CD4-positive, CD25-positive, alpha-beta regulatory T cell (primary cell): ENCODE measurements around the gene NEGR1. TPM values are rescaled to one million over a fixed set of nuclear protein-coding genes. Genes with fewer than 3 reads are reported as not detected.

ENCODE experiments used
- ATAC-seq, 2 donors: fragments of 150-1000 bp; cut with Tn5 transposase; one replicate each; pipeline ENCODE4 v1.10.0; 2021; ENCODE audit warnings: low read depth in 2 of 2, moderate number of reproducible peaks in 2 of 2, moderate library complexity in 1 of 2
- DNase-seq, 3 donors: peaks; one replicate each; pipeline versions ENCODE4 v3.0.0 to v3.0.0-alpha.2; 2012 to 2022; ENCODE audit warnings: mixed read lengths in 1 of 3
- H3K27ac ChIP-seq: one replicate; pipeline ENCODE4 v1.7.0; 2013; ENCODE audit warnings: mild to moderate bottlenecking, low read length; ENCODE audit not compliant: insufficient read depth, poor library complexity, severe bottlenecking
- H3K27me3 ChIP-seq: one replicate; pipeline ENCODE4 v1.7.0; 2013; ENCODE audit warnings: low read length; ENCODE audit not compliant: control insufficient read depth, insufficient read depth
- H3K36me3 ChIP-seq: one replicate; pipeline ENCODE4 v1.7.0; 2013; ENCODE audit warnings: mild to moderate bottlenecking, low read length, moderate library complexity; ENCODE audit not compliant: control insufficient read depth, insufficient read depth
- H3K4me1 ChIP-seq: 2 replicates; pipeline ENCODE4 v1.7.0; 2013; ENCODE audit warnings: mild to moderate bottlenecking, low read length; ENCODE audit not compliant: insufficient read depth, control insufficient read depth, poor library complexity, severe bottlenecking
- H3K4me3 ChIP-seq: one replicate; pipeline ENCODE4 v1.7.0; 2013; ENCODE audit warnings: low read depth, mild to moderate bottlenecking, low read length, moderate library complexity
- H3K9me3 ChIP-seq, 2 experiments: 1 replicate in 1 of 2; 2 replicates in 1 of 2; pipeline ENCODE4 v1.7.0; 2013; ENCODE audit warnings: low read length in 2 of 2, mild to moderate bottlenecking in 1 of 2, moderate library complexity in 1 of 2; ENCODE audit not compliant: control insufficient read depth in 2 of 2
- H3K27ac Mint-ChIP-seq, 3 donors: one replicate each; pipeline ENCODE4 v1.8.0; 2020 to 2022; ENCODE audit warnings: mild to moderate bottlenecking in 3 of 3, mixed read lengths in 3 of 3, moderate library complexity in 2 of 3
- H3K27me3 Mint-ChIP-seq: one replicate; pipeline ENCODE4 v1.8.0; 2022; ENCODE audit warnings: mild to moderate bottlenecking, mixed read lengths
- H3K36me3 Mint-ChIP-seq: one replicate; pipeline ENCODE4 v1.8.0; 2020; ENCODE audit warnings: mixed read lengths
- H3K4me1 Mint-ChIP-seq, 4 donors: one replicate each; pipeline ENCODE4 v1.8.0; 2020 to 2022; ENCODE audit warnings: mixed read lengths in 4 of 4, mild to moderate bottlenecking in 1 of 4
- H3K4me3 Mint-ChIP-seq, 4 donors: one replicate each; pipeline ENCODE4 v1.8.0; 2020 to 2022; ENCODE audit warnings: mild to moderate bottlenecking in 4 of 4, mixed read lengths in 4 of 4, moderate library complexity in 3 of 4
- H3K9me3 Mint-ChIP-seq, 7 donors: one replicate each; pipeline ENCODE4 v1.8.0; 2020 to 2022; ENCODE audit warnings: mixed read lengths in 7 of 7, mild to moderate bottlenecking in 3 of 7, moderate library complexity in 2 of 7
- polyA plus RNA-seq, 4 donors: library from polyadenylated mRNA; unstranded; fragments of 300-500 nt; fragmentation: Illumina TruSeq; gene quantifications; one replicate each; pipeline ENCODE4 v1.2.3, GENCODE V29; 2021
- total RNA-seq: library from RNA; stranded (reverse); gene quantifications from one replicate; pipeline ENCODE4 v1.2.3, GENCODE V29; 2022

Gene NEGR1
- total and polyA plus RNA-seq, 5 donors from 2014 or later = not detected

- Mint-ChIP-seq H3K9me3 (peaks cover 0 to 8% (median 3%) of the 10 kb centered on the region in 7 donors), H3K4me3 (no peak overlapping the region), H3K27ac (no peak overlapping the region), H3K27me3 (no peaks in the 10 kb centered on the region), H3K36me3 (no peaks in the 10 kb centered on the region), H3K4me1 (no peaks in the 10 kb centered on the region)
- Histone ChIP-seq H3K36me3 (no peaks in the 10 kb centered on the region), H3K9me3 (peaks cover 0 to 1% of the 10 kb centered on the region in 2 experiments), H3K27ac (no peak overlapping the region), H3K27me3 (no peaks in the 10 kb centered on the region), H3K4me1 (no peaks in the 10 kb centered on the region), H3K4me3 (no peak overlapping the region)
- DNase-seq (no peak), ATAC-seq (no peak)
Observed at GRCh38 chr1:72115290-72115689, 167.0 kb downstream of the NEGR1 start.

DNA sequence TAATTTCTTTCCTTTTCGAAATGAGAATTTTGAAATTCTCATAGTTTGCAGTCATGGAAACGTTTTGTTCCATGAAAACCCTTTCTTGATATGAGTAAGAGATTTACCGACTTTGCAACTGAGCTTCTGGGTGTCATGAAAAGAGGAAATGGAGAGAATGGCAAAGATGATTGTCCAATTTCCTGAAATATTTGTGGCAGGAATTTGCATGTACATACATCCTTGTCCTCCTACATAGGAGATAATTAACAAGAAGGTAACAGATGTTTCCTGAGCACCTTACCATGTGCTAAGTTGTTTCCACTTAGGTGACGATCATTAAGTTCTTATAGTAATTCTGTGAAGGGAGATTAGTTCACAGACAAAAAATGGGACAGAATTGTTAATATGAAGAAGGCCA is 170.7 kb downstream of the NEGR1 start:
- ATAC-seq (no peak), DNase-seq (no peak)
- H3K27me3 ChIP-seq = no peaks in the 10 kb centered on the region
- no peak overlapping the region for H3K4me3 ChIP-seq
- H3K4me1 ChIP-seq = no peaks in the 10 kb centered on the region
- no peaks in the 10 kb centered on the region for H3K36me3 ChIP-seq
- no peaks in the 10 kb centered on the region for H3K36me3 Mint-ChIP-seq
- peaks cover 0 to 8% (median 5%) of the 10 kb centered on the region in 7 donors for H3K9me3 Mint-ChIP-seq
- no peaks in the 10 kb centered on the region for H3K4me1 Mint-ChIP-seq
- no peak overlapping the region for H3K27ac Mint-ChIP-seq
- H3K4me3 Mint-ChIP-seq = no peak overlapping the region
- H3K9me3 ChIP-seq = no peaks in the 10 kb centered on the region
- H3K27me3 Mint-ChIP-seq = no peaks in the 10 kb centered on the region
- no peak overlapping the region for H3K27ac ChIP-seq

DNA sequence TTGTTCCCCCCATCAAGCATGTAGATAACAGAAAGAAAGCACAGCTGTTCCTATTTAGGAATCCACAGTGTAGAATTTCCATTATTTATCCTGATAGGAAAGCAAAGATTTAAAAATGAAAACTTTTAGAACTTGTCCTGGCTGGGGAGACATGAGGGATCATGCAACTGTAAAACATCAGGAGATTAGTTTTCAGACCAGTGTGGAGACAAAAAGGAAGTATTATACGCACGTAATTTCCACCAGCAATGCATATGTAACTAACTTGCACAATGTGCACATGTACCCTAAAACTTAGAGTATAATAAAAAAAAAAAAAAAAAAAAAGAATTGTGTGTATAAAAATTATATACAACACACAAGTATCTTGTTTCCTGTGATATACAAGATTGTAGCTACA is 172.4 kb downstream of the NEGR1 start:
- no peak overlapping the region for H3K4me3 Mint-ChIP-seq
- H3K27ac Mint-ChIP-seq = no peak overlapping the region
- ATAC-seq = no peak
- Histone ChIP-seq H3K4me3 (no peak overlapping the region), H3K9me3 (no peaks in the 10 kb centered on the region), H3K27me3 (no peaks in the 10 kb centered on the region), H3K36me3 (no peaks in the 10 kb centered on the region), H3K27ac (no peak overlapping the region), H3K4me1 (no peaks in the 10 kb centered on the region)
- DNase-seq = no peak
- no peaks in the 10 kb centered on the region for H3K4me1 Mint-ChIP-seq
- no peaks in the 10 kb centered on the region for H3K36me3 Mint-ChIP-seq
- H3K9me3 Mint-ChIP-seq = peaks cover 0 to 8% (median 4%) of the 10 kb centered on the region in 7 donors
- H3K27me3 Mint-ChIP-seq = no peaks in the 10 kb centered on the region

GRCh38 chr1:72105201-72105600 is 177.1 kb downstream of the NEGR1 start:
- no peaks in the 10 kb centered on the region for H3K4me1 ChIP-seq
- no peak overlapping the region for H3K27ac ChIP-seq
- Mint-ChIP-seq H3K4me3 (no peak overlapping the region), H3K27ac (no peak overlapping the region), H3K9me3 (peaks cover 0 to 8% (median 4%) of the 10 kb centered on the region in 7 donors), H3K27me3 (no peaks in the 10 kb centered on the region), H3K36me3 (no peaks in the 10 kb centered on the region), H3K4me1 (no peaks in the 10 kb centered on the region)
- H3K4me3 ChIP-seq = no peak overlapping the region
- H3K9me3 ChIP-seq = no peaks in the 10 kb centered on the region
- H3K36me3 ChIP-seq = no peaks in the 10 kb centered on the region
- ATAC-seq (no peak), DNase-seq (no peak)
- no peaks in the 10 kb centered on the region for H3K27me3 ChIP-seq

DNA sequence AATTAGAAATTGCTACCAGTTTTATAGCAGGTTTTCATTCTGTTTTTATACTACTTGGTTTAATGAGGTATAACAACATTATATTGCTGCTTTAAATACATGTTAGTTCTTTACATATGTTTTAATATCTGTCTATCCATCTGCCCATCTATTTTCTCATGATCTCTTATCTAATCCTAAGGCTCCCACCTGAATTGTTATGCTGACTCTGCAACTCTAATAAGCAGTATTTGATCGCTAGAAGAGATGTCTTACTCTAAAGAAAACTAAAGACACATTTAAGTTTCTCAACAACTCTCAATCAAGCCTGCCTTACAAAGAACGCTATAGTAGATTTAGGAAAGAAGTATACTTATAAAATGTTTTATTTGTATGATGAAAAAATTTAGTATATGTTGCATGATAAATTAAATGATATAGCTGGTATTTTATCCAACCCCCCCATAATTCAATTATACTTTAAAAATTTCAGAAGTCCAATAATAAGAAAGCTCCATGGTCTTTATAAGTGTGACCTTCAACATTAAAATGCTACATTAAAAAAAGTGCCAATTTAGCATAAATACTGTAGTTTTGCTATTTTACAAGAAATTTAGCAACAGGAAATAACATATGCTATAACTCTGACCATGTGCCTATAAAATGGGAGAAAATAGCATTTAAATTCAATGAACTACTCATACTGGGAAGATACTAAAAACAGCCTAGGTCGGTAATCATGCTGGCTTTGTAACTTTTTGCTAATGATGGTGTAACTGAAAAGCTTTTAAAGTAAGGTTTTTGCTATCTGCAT is 180.3 kb downstream of the NEGR1 start:
- no peak for DNase-seq
- H3K27ac Mint-ChIP-seq = no peak overlapping the region
- Histone ChIP-seq H3K27me3 (no peaks in the 10 kb centered on the region), H3K9me3 (peaks cover 0 to 4% of the 10 kb centered on the region in 2 experiments), H3K4me1 (no peaks in the 10 kb centered on the region), H3K36me3 (no peaks in the 10 kb centered on the region), H3K4me3 (no peak overlapping the region), H3K27ac (no peak overlapping the region)
- H3K4me3 Mint-ChIP-seq = no peak overlapping the region
- H3K36me3 Mint-ChIP-seq = no peaks in the 10 kb centered on the region
- no peak for ATAC-seq
- H3K27me3 Mint-ChIP-seq = no peaks in the 10 kb centered on the region
- peaks cover 0 to 13% (median 9%) of the 10 kb centered on the region in 7 donors for H3K9me3 Mint-ChIP-seq
- no peaks in the 10 kb centered on the region for H3K4me1 Mint-ChIP-seq

GRCh38 chr1:72100771-72101170 is 181.6 kb downstream of the NEGR1 start:
- Histone ChIP-seq H3K36me3 (no peaks in the 10 kb centered on the region), H3K27ac (no peak overlapping the region), H3K9me3 (peaks cover 0 to 4% of the 10 kb centered on the region in 2 experiments), H3K27me3 (no peaks in the 10 kb centered on the region), H3K4me3 (no peak overlapping the region), H3K4me1 (no peaks in the 10 kb centered on the region)
- H3K36me3 Mint-ChIP-seq = no peaks in the 10 kb centered on the region
- no peak for DNase-seq
- H3K9me3 Mint-ChIP-seq = peaks cover 0 to 12% (median 9%) of the 10 kb centered on the region in 7 donors
- H3K27me3 Mint-ChIP-seq = no peaks in the 10 kb centered on the region
- H3K27ac Mint-ChIP-seq = no peak overlapping the region
- H3K4me1 Mint-ChIP-seq = no peaks in the 10 kb centered on the region
- H3K4me3 Mint-ChIP-seq = no peak overlapping the region
- ATAC-seq = no peak

DNA sequence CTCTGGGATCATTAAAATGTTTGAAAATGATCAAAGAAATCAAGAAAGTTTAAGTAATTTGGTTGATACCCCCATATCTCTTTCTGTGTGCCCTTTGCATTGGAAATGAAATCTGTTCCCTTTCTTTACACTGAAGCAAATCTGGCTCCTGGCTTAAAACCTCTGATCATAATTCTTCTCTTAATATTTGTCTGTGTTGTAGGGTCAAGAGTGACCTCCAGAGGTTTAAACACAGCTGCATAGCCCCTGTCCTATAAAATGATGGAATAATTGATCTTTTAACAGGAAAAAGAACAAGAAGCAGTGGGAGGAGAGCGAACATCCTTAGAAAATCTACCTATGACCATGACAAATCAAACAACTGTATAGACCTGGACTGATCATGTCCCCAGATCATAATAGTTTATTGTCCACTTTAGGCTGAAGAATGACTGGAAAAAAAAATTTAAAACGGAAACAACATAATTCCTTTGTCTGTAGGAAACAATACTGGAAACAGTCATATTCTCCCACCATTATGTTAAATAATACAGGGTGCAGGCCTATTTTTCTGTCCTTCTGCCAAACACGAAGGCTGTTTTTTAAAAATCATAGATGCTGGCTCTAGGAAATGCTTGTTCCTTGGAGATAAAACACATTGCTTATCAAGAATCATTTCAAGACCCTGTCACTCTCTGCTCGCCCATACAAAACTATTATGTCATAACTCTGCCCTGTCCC is 184.3 kb downstream of the NEGR1 start:
- peaks cover 0 to 12% (median 7%) of the 10 kb centered on the region in 7 donors for H3K9me3 Mint-ChIP-seq
- no peak overlapping the region for H3K27ac Mint-ChIP-seq
- no peak for ATAC-seq

More for the DNA sequence above, 184.3 kb downstream of the NEGR1 start:
- Mint-ChIP-seq H3K36me3 (no peaks in the 10 kb centered on the region), H3K4me1 (no peaks in the 10 kb centered on the region), H3K27me3 (no peaks in the 10 kb centered on the region), H3K4me3 (no peak overlapping the region)
- Histone ChIP-seq H3K27ac (no peak overlapping the region), H3K4me1 (no peaks in the 10 kb centered on the region), H3K27me3 (no peaks in the 10 kb centered on the region), H3K9me3 (peaks cover 2 to 4% of the 10 kb centered on the region in 2 experiments), H3K36me3 (no peaks in the 10 kb centered on the region), H3K4me3 (no peak overlapping the region)
- no peak for DNase-seq
